HCT116 (cell line): ENCODE results near the gene TIGIT. TPM values are rescaled to one million over a fixed set of nuclear protein-coding genes. Genes with fewer than 3 reads are reported as not detected.

Source experiments
- ATAC-seq: fragments of 200-7000 bp; cut with Tn5 transposase; 2 replicates; pipeline ENCODE4 v1.9.1; 2020; ENCODE audit warnings: mild to moderate bottlenecking, moderate library complexity
- BruUV-seq: library from RNA; stranded (reverse); fragments of 400-500 nt; replicated peaks from 2 replicates; lab custom pipeline; 2021; lab: Mats Ljungman, UMichigan
- CTCF ChIA-PET: fragments of 300-600 bp; sonication (Branson Sonifier 250); formaldehyde crosslinking; loops from one replicate; lab custom pipeline; 2021; ENCODE audit warnings: antibody characterized with exemption; lab: Charles Lee
- POLR2A ChIA-PET: fragments of 300-600, 350-600 bp; sonication (Branson Sonifier 250); formaldehyde crosslinking; loops from one replicate; lab custom pipeline; 2021; ENCODE audit warnings: antibody characterized with exemption; lab: Charles Lee
- RAD21 ChIA-PET, 2 experiments: fragments of 300-600 bp; sonication (Branson Sonifier 250); formaldehyde crosslinking; loops; one replicate each; lab custom pipeline; 2023; ENCODE audit warnings: low total read pairs in 2 of 2; ENCODE audit not compliant: uncharacterized antibody in 2 of 2, unreplicated experiment in 2 of 2, low non-redundant PET in 1 of 2; lab: Charles Lee
- DNase-seq: peaks from one replicate; pipeline ENCODE4 v3.0.0-alpha.2; 2010; ENCODE audit warnings: low read depth, low spot score
- H2AFZ ChIP-seq: fragments of 200-600 bp; shearing (Covaris generic), sonication (generic); 2 replicates; pipeline ENCODE4 v1.6.1; 2017; ENCODE audit warnings: low read depth, mixed run types, mixed read lengths, antibody characterized with exemption, low read length; ENCODE audit not compliant: poor library complexity, severe bottlenecking
- H3K27ac ChIP-seq: 2 replicates; pipeline ENCODE4 v1.5.1; 2012; ENCODE audit warnings: low read depth, low read length
- H3K27me3 ChIP-seq: fragments of 200-600 bp; sonication (generic); 2 replicates; pipeline ENCODE4 v1.6.1; 2016; ENCODE audit warnings: mixed run types, low read length, mixed read lengths; ENCODE audit not compliant: insufficient read depth
- H3K36me3 ChIP-seq, 2 experiments: fragments of 200-500 bp in 1 of 2; fragments of 200-600 bp in 1 of 2; sonication (Bioruptor generic) in 1 of 2; sonication (generic) in 1 of 2; 2 replicates each; pipeline versions ENCODE4 v1.5.1 to v1.6.1; 2014 to 2016; ENCODE audit warnings: low read length in 2 of 2, inconsistent platforms in 1 of 2, mixed read lengths in 1 of 2, mixed run types in 1 of 2; ENCODE audit not compliant: insufficient read depth in 2 of 2, control insufficient read depth in 1 of 2
- H3K4me1 ChIP-seq, 2 experiments: fragments of 200-600 bp in 1 of 2; sonication (generic) in 1 of 2; 2 replicates each; pipeline versions ENCODE4 v1.5.1 to v1.6.1; 2012 to 2017; ENCODE audit warnings: low read length in 2 of 2, inconsistent platforms in 1 of 2, mild to moderate bottlenecking in 1 of 2, mixed read lengths in 1 of 2, mixed run types in 1 of 2, moderate library complexity in 1 of 2; ENCODE audit not compliant: insufficient read depth in 2 of 2, control insufficient read depth in 1 of 2
- H3K4me2 ChIP-seq: fragments of 200-600 bp; sonication (generic); 2 replicates; pipeline ENCODE4 v1.6.1; 2017; ENCODE audit warnings: mixed run types, low read length, mixed read lengths
- H3K4me3 ChIP-seq, 2 experiments: fragments of 200-600 bp in 1 of 2; sonication (generic) in 1 of 2; replicated peaks in 1 of 2; 2 replicates each; pipeline ENCODE4 v1.5.1; 2011 to 2016; ENCODE audit warnings: low read length in 2 of 2, control low read depth in 1 of 2, low read depth in 1 of 2, mild to moderate bottlenecking in 1 of 2, mixed read lengths in 1 of 2, mixed run types in 1 of 2
- H3K79me2 ChIP-seq: fragments of 200-600 bp; sonication (generic); 2 replicates; pipeline ENCODE4 v1.6.1; 2017; ENCODE audit warnings: mild to moderate bottlenecking, mixed run types, low read length, moderate library complexity, mixed read lengths; ENCODE audit not compliant: insufficient read depth
- H3K9ac ChIP-seq: fragments of 200-600 bp; sonication (generic); 2 replicates; pipeline ENCODE4 v1.6.1; 2016; ENCODE audit warnings: low read length, mixed read lengths
- H3K9me2 ChIP-seq: fragments of 200-600 bp; sonication (generic), shearing (Covaris generic); 2 replicates; pipeline ENCODE4 v1.6.1; 2017; ENCODE audit warnings: mixed run types, mild to moderate bottlenecking, moderate library complexity; ENCODE audit not compliant: insufficient read depth
- H3K9me3 ChIP-seq, 2 experiments: fragments of 200-500 bp in 1 of 2; fragments of 200-600 bp in 1 of 2; sonication (Bioruptor generic) in 1 of 2; sonication (generic) in 1 of 2; 2 replicates each; pipeline ENCODE4 v1.6.1; 2014 to 2017; ENCODE audit warnings: low read length in 2 of 2, mixed read lengths in 2 of 2, inconsistent platforms in 1 of 2, low read depth in 1 of 2, mild to moderate bottlenecking in 1 of 2, mixed run types in 1 of 2, moderate library complexity in 1 of 2; ENCODE audit not compliant: control insufficient read depth in 1 of 2, insufficient read depth in 1 of 2
- H4K20me1 ChIP-seq: fragments of 200-600 bp; sonication (generic), shearing (Covaris generic); 2 replicates; pipeline ENCODE4 v1.6.1; 2017; ENCODE audit warnings: mixed run types, mild to moderate bottlenecking, moderate library complexity; ENCODE audit not compliant: insufficient read depth
- CBX3 ChIP-seq: IDR thresholded peaks from 2 replicates; pipeline ENCODE4 v1.6.1; 2012; ENCODE audit warnings: low read depth
- CEBPB ChIP-seq: IDR thresholded peaks from 2 replicates; pipeline ENCODE4 v1.6.1; 2012; ENCODE audit warnings: low read depth
- EGR1 ChIP-seq: IDR thresholded peaks from 2 replicates; pipeline ENCODE4 v1.6.1; 2012; ENCODE audit warnings: low read depth
- ELF1 ChIP-seq: IDR thresholded peaks from 2 replicates; pipeline ENCODE4 v1.6.1; 2012; ENCODE audit warnings: low read depth, borderline replicate concordance
- EZH2 ChIP-seq: fragments of 200-600 bp; sonication (generic); IDR thresholded peaks from 2 replicates; pipeline ENCODE4 v1.6.1; 2017; ENCODE audit warnings: antibody characterized with exemption, mixed run types
- EZH2phosphoT487 ChIP-seq: fragments of 200-600 bp; IDR thresholded peaks from 2 replicates; pipeline ENCODE4 v1.6.1; 2018; ENCODE audit warnings: antibody characterized with exemption, borderline replicate concordance
- FOSL1 ChIP-seq: IDR thresholded peaks from 2 replicates; pipeline ENCODE4 v1.6.1; 2012; ENCODE audit warnings: low read depth
- JUND ChIP-seq: IDR thresholded peaks from 2 replicates; pipeline ENCODE4 v1.6.1; 2012
- POLR2A ChIP-seq: IDR thresholded peaks from 2 replicates; pipeline ENCODE4 v1.7.0; 2011; ENCODE audit warnings: borderline replicate concordance; ENCODE audit not compliant: insufficient read depth, insufficient read length; ENCODE audit errors: extremely low read depth
- POLR2AphosphoS5 ChIP-seq: IDR thresholded peaks from 2 replicates; pipeline ENCODE4 v1.6.1; 2011; ENCODE audit warnings: mild to moderate bottlenecking, low read depth, low read length, moderate library complexity
- RAD21 ChIP-seq: IDR thresholded peaks from 2 replicates; pipeline ENCODE4 v1.6.1; 2012; ENCODE audit warnings: low read depth, mild to moderate bottlenecking
- SIN3A ChIP-seq: IDR thresholded peaks from 2 replicates; pipeline ENCODE4 v1.6.1; 2012; ENCODE audit warnings: low read depth
- SP1 ChIP-seq: IDR thresholded peaks from 2 replicates; pipeline ENCODE4 v1.6.1; 2012; ENCODE audit warnings: low read depth
- SRF ChIP-seq: IDR thresholded peaks from 2 replicates; pipeline ENCODE4 v1.6.1; 2012; ENCODE audit warnings: low read depth
- TCF7L2 ChIP-seq: IDR thresholded peaks from 2 replicates; pipeline ENCODE4 v1.7.0; 2011; ENCODE audit warnings: borderline replicate concordance, inconsistent platforms; ENCODE audit not compliant: insufficient read depth, insufficient read length; ENCODE audit errors: extremely low read depth
- YY1 ChIP-seq: IDR thresholded peaks from 2 replicates; pipeline ENCODE4 v1.6.1; 2011; ENCODE audit warnings: low read length, low read depth, moderate library complexity, mild to moderate bottlenecking; ENCODE audit not compliant: insufficient replicate concordance; ENCODE audit errors: extremely low read depth
- ZFX ChIP-seq: fragments of 450-650 bp; IDR thresholded peaks from 2 replicates; pipeline ENCODE4 v1.6.1; 2017
- intact Hi-C: fragments of 100-400 bp; cut with micrococcal nuclease; formaldehyde crosslinking; loops from 2 replicates; pipeline ENCODE4 v1.10.0; 2022
- total RNA-seq: library from RNA; stranded (reverse); gene quantifications from one replicate; pipeline ENCODE4 v1.2.1, GENCODE V29; 2021; ENCODE audit not compliant: unreplicated experiment
- TF ChIP-seq, protein P1 (sequence below): IDR thresholded peaks from 2 replicates; pipeline ENCODE4 v1.6.1; 2011; ENCODE audit warnings: mild to moderate bottlenecking, low read length, moderate library complexity; ENCODE audit not compliant: insufficient replicate concordance; ENCODE audit errors: extremely low read depth
- TF ChIP-seq, protein P2 (sequence below): IDR thresholded peaks from 2 replicates; pipeline ENCODE4 v1.6.1; 2012; ENCODE audit warnings: low read depth
- TF ChIP-seq, protein P3 (sequence below): IDR thresholded peaks from 2 replicates; pipeline ENCODE4 v1.6.1; 2012

TIGIT gene
- total RNA-seq, 1 experiment from 2014 or later, result 0.07 TPM

DNA sequence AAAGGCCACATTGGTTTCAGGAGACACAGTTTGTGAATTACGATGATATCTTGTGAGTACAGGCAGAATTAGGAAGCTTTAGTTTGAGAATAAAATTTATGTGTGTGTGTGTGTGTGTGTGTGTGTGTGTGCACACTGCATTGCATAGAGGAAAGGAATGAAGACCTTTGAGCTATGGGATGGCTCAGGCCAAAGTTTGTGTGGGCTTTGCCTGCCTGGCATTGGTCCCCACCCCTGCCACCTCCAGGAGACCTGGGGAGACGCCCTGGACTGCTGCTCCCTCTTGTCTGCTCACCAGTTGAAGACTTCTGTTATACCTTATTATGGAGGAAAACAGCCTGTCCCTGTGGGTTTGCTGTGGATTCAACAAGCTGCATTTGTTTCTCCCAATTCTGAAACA is 37.2 kb downstream of the TIGIT start:
- no peak for TF ChIP-seq TCF7L2
- TF ChIP-seq ZFX, result no peak
- TF ChIP-seq, protein P1, sequence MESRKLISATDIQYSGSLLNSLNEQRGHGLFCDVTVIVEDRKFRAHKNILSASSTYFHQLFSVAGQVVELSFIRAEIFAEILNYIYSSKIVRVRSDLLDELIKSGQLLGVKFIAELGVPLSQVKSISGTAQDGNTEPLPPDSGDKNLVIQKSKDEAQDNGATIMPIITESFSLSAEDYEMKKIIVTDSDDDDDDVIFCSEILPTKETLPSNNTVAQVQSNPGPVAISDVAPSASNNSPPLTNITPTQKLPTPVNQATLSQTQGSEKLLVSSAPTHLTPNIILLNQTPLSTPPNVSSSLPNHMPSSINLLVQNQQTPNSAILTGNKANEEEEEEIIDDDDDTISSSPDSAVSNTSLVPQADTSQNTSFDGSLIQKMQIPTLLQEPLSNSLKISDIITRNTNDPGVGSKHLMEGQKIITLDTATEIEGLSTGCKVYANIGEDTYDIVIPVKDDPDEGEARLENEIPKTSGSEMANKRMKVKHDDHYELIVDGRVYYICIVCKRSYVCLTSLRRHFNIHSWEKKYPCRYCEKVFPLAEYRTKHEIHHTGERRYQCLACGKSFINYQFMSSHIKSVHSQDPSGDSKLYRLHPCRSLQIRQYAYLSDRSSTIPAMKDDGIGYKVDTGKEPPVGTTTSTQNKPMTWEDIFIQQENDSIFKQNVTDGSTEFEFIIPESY, result no peak
- TF ChIP-seq CBX3, result no peak
- no peak for TF ChIP-seq YY1
- no peak for TF ChIP-seq JUND
- TF ChIP-seq FOSL1, result no peak
- no peak for TF ChIP-seq POLR2AphosphoS5
- TF ChIP-seq EZH2phosphoT487, result no peak
- no peak for TF ChIP-seq EGR1
- TF ChIP-seq SRF, result no peak
- no peak for TF ChIP-seq SIN3A
- no peak for TF ChIP-seq SP1
- TF ChIP-seq POLR2A, result no peak
- TF ChIP-seq ELF1, result no peak
- no peak for TF ChIP-seq CEBPB
- TF ChIP-seq EZH2, result no peak
- TF ChIP-seq RAD21, result no peak
- TF ChIP-seq, protein P2, sequence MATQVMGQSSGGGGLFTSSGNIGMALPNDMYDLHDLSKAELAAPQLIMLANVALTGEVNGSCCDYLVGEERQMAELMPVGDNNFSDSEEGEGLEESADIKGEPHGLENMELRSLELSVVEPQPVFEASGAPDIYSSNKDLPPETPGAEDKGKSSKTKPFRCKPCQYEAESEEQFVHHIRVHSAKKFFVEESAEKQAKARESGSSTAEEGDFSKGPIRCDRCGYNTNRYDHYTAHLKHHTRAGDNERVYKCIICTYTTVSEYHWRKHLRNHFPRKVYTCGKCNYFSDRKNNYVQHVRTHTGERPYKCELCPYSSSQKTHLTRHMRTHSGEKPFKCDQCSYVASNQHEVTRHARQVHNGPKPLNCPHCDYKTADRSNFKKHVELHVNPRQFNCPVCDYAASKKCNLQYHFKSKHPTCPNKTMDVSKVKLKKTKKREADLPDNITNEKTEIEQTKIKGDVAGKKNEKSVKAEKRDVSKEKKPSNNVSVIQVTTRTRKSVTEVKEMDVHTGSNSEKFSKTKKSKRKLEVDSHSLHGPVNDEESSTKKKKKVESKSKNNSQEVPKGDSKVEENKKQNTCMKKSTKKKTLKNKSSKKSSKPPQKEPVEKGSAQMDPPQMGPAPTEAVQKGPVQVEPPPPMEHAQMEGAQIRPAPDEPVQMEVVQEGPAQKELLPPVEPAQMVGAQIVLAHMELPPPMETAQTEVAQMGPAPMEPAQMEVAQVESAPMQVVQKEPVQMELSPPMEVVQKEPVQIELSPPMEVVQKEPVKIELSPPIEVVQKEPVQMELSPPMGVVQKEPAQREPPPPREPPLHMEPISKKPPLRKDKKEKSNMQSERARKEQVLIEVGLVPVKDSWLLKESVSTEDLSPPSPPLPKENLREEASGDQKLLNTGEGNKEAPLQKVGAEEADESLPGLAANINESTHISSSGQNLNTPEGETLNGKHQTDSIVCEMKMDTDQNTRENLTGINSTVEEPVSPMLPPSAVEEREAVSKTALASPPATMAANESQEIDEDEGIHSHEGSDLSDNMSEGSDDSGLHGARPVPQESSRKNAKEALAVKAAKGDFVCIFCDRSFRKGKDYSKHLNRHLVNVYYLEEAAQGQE, result no peak
- TF ChIP-seq, protein P3, sequence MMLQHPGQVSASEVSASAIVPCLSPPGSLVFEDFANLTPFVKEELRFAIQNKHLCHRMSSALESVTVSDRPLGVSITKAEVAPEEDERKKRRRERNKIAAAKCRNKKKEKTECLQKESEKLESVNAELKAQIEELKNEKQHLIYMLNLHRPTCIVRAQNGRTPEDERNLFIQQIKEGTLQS, result no peak
- DNase-seq (no peak), ATAC-seq (no peak)
- H2AFZ ChIP-seq, result no peak overlapping the region
- H3K27me3 ChIP-seq, result no peaks in the 10 kb centered on the region
- no peaks in the 10 kb centered on the region for H3K9me3 ChIP-seq
- H3K9me2 ChIP-seq, result no peaks in the 10 kb centered on the region
- H3K4me1 ChIP-seq, result no peaks in the 10 kb centered on the region
- BruUV-seq, result no TSS peak
- H3K36me3 ChIP-seq, result peaks cover 0 to 31% of the 10 kb centered on the region in 2 experiments; a peak in 2 of 4 replicates
- ChIA-PET CTCF (no interaction called here), POLR2A (no interaction called here), RAD21 (no interaction called here)
- intact Hi-C loops, result no loop called here
- no peak overlapping the region for H3K4me3 ChIP-seq
- H3K79me2 ChIP-seq, result peaks cover 19% of the 10 kb centered on the region; the same call in 1 of the 2 replicates
- H3K27ac ChIP-seq, result no peak overlapping the region
- no peaks in the 10 kb centered on the region for H4K20me1 ChIP-seq
- no peak overlapping the region for H3K4me2 ChIP-seq
- H3K9ac ChIP-seq, result no peak overlapping the region
